Nephron (organoid): ENCODE results near the gene TMEM170B.
A peak's percentile ranks its signal among the peaks of the same experiment; 100 is the strongest.

Experiments
- H3K27ac Mint-ChIP-seq, 3 experiments: 2 replicates each; pipeline ENCODE4 v1.8.0; 2020; ENCODE audit warnings: mixed read lengths in 3 of 3, mild to moderate bottlenecking in 2 of 3, moderate library complexity in 1 of 3
- H3K27me3 Mint-ChIP-seq: 2 replicates; pipeline ENCODE4 v1.8.0; 2021; ENCODE audit warnings: low read depth, mild to moderate bottlenecking, moderate library complexity, mixed read lengths
- H3K36me3 Mint-ChIP-seq: 2 replicates; pipeline ENCODE4 v1.8.0; 2020; ENCODE audit warnings: low read depth, mixed read lengths
- H3K4me1 Mint-ChIP-seq: 2 replicates; pipeline ENCODE4 v1.8.0; 2020; ENCODE audit warnings: mixed read lengths
- H3K4me3 Mint-ChIP-seq, 3 experiments: 2 replicates each; pipeline ENCODE4 v1.8.0; 2020; ENCODE audit warnings: mild to moderate bottlenecking in 3 of 3, mixed read lengths in 3 of 3, moderate library complexity in 2 of 3
- H3K9me3 Mint-ChIP-seq: 2 replicates; pipeline ENCODE4 v1.8.0; 2020; ENCODE audit warnings: mixed read lengths
- TF ChIP-seq, protein P1 (sequence below), 3 experiments: fragments of 200-600 bp; sonication (generic); IDR thresholded peaks; one replicate each; pipeline ENCODE4 v1.5.0; 2021; ENCODE audit warnings: antibody characterized with exemption in 3 of 3; ENCODE audit not compliant: unreplicated experiment in 3 of 3

The TMEM170B gene

DNA sequence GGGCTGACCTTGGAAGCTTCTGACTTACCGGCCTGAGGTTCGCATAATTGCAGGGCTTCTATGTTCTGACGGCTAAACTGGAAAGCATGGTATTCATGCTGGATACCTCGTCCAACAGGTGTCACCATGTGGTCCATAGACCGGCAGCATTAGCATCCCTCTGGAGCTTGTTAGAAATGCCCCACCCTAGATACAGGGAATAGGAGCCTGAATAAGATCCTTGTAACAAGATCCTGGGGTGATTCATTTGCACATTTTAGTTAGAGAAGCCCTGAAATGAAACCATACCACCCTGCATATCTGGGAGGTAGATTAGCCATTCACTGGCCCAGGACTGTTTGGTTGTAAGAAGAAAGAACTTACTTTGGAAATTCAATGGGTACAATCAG is 77.7 kb downstream of the TMEM170B start:
- Mint-ChIP-seq H3K4me1 (no peaks in the 10 kb centered on the region), H3K36me3 (no peaks in the 10 kb centered on the region), H3K27me3 (no peaks in the 10 kb centered on the region), H3K9me3 (no peaks in the 10 kb centered on the region), H3K4me3 (no peak overlapping the region), H3K27ac (no peak overlapping the region)
- TF ChIP-seq, protein P1, sequence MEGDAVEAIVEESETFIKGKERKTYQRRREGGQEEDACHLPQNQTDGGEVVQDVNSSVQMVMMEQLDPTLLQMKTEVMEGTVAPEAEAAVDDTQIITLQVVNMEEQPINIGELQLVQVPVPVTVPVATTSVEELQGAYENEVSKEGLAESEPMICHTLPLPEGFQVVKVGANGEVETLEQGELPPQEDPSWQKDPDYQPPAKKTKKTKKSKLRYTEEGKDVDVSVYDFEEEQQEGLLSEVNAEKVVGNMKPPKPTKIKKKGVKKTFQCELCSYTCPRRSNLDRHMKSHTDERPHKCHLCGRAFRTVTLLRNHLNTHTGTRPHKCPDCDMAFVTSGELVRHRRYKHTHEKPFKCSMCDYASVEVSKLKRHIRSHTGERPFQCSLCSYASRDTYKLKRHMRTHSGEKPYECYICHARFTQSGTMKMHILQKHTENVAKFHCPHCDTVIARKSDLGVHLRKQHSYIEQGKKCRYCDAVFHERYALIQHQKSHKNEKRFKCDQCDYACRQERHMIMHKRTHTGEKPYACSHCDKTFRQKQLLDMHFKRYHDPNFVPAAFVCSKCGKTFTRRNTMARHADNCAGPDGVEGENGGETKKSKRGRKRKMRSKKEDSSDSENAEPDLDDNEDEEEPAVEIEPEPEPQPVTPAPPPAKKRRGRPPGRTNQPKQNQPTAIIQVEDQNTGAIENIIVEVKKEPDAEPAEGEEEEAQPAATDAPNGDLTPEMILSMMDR (IDR thresholded peaks at IDR 0.05; ENCODE audit: unreplicated experiment in 3 of 3): no peak

DNA sequence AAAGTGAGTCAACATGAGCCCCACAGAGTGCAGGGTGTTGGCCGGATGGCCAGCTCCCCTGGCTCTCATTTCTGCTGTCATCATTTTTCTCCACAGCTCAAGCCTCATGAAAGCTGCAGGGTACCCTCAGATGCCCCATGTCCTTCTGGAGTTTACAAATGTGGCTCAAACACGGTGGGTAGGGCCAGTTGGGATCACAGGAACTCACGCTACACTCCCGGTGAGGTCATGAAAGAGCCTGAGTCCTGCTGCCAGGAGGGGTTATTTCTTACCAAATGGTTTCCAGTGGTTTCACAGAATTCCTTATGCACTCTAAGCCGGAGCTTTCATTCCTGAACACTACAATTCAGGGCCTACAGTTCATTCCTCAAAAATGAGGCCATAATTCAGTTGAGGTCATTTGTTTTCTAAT is 78.7 kb downstream of the TMEM170B start:
- Mint-ChIP-seq H3K36me3 (no peaks in the 10 kb centered on the region), H3K9me3 (no peaks in the 10 kb centered on the region), H3K4me3 (no peak overlapping the region), H3K27ac (no peak overlapping the region), H3K4me1 (peaks cover 4% of the 10 kb centered on the region), H3K27me3 (no peaks in the 10 kb centered on the region)
- TF ChIP-seq, protein P1 (IDR thresholded peaks at IDR 0.05; ENCODE audit: unreplicated experiment in 3 of 3): no peak

DNA sequence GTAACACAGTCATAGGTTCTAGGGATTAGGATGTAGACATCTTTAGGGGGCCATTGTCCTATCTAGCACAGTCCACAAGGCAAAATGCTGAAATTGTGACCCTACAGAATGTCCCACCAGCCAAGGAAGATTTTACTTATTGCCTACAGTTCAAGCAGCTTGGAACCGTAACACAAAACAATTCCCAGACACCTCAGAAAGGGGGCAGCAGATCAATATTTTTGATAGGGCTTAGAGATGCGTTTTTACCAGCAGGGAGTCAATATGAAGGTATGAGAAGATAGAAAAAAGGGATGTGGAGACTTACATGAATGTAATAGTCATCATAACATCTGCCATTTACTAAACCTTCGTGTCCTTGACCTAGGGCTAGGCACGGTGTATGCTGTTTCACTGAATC is 81.0 kb downstream of the TMEM170B start:
- Mint-ChIP-seq H3K4me1 (peaks cover 20% of the 10 kb centered on the region), H3K27ac (no peak overlapping the region), H3K36me3 (no peaks in the 10 kb centered on the region), H3K4me3 (no peak overlapping the region), H3K27me3 (no peaks in the 10 kb centered on the region), H3K9me3 (no peaks in the 10 kb centered on the region)
- TF ChIP-seq, protein P1 (IDR thresholded peaks at IDR 0.05; ENCODE audit: unreplicated experiment in 3 of 3): peak in 2 of 3 experiments; percentile 11 to 16

DNA sequence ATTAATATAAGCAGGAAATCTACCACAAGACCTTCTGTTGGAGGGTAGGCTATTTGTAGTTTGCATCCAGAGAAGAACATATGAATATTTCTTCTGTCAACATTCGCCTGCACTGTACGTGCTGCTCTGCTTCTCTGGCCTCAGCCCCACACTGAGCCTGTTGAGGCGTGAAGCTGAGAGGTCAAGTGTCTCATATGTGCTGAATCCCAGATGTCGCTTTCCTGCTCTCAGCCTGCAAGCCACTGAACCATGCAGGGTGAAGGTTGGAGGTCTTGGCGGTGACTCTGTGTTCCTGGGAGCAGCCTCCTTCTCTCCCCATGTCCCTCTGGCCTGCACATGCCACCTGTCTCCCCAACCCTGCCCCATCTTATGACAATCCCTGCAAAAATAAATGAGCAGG is 83.6 kb downstream of the TMEM170B start:
- Mint-ChIP-seq H3K36me3 (no peaks in the 10 kb centered on the region), H3K4me1 (peaks cover 26% of the 10 kb centered on the region), H3K4me3 (no peak overlapping the region), H3K27ac (peak overlapping the region; percentile 62 to 86 (median 78)), H3K9me3 (peaks cover 4% of the 10 kb centered on the region), H3K27me3 (no peaks in the 10 kb centered on the region)
- TF ChIP-seq, protein P1 (IDR thresholded peaks at IDR 0.05; ENCODE audit: unreplicated experiment in 3 of 3): no peak

DNA sequence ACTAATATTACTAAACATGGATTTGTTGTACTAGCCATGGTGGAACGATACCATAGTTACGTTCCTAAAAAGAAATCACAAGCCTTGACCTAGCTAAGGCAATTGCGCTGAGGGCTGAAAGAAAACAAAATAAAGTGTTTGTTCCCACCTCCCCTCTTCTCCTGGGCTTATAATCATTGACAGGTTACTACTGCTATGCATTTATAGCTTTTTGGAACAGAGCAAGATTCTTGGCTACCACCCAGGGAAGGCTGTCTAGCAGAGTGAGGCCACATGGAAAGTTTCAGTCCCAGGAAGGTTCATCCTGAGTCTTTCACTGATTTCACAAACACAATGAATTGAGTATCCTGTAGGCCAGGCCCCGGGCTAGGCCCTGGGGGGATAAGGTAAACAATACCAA is 84.6 kb downstream of the TMEM170B start:
- no peaks in the 10 kb centered on the region for H3K36me3 Mint-ChIP-seq
- H3K9me3 Mint-ChIP-seq: peaks cover 4% of the 10 kb centered on the region
- TF ChIP-seq, protein P1 (IDR thresholded peaks at IDR 0.05; ENCODE audit: unreplicated experiment in 3 of 3): no peak
- no peaks in the 10 kb centered on the region for H3K27me3 Mint-ChIP-seq
- no peak overlapping the region for H3K4me3 Mint-ChIP-seq
- H3K4me1 Mint-ChIP-seq: peaks cover 26% of the 10 kb centered on the region
- peak overlapping the region; percentile 62 to 86 (median 78) for H3K27ac Mint-ChIP-seq

DNA sequence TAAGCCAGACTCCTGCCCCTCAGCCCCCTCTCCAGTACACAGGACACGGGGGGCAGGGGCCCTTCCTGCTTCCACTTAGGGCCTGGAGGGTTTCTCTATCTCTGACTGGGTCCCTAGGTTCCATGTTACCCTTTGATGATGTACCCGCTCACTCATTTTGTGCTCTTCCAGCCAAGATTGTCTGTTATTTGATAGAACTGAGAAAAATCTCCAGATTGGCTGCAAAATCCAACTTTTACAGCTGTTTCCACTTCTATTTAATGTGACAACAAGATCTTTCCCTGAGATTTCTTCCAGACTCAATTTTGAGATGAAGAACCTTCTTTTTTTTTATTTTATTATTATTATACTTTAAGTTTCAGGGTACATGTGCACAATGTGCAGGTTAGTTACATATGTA is 85.7 kb downstream of the TMEM170B start:
- no peaks in the 10 kb centered on the region for H3K36me3 Mint-ChIP-seq
- peaks cover 4% of the 10 kb centered on the region for H3K9me3 Mint-ChIP-seq
- H3K27me3 Mint-ChIP-seq: no peaks in the 10 kb centered on the region
- H3K4me1 Mint-ChIP-seq: peaks cover 26% of the 10 kb centered on the region
- peak overlapping the region; percentile 62 to 86 (median 78) for H3K27ac Mint-ChIP-seq
- TF ChIP-seq, protein P1 (IDR thresholded peaks at IDR 0.05; ENCODE audit: unreplicated experiment in 3 of 3): no peak
- H3K4me3 Mint-ChIP-seq: no peak overlapping the region
